GM12878 (cell line): ENCODE measurements around the gene PSMB10. TPM values are rescaled to one million over a fixed set of nuclear protein-coding genes. Genes with fewer than 3 reads are reported as not detected.

ENCODE experiments used
- MTA2 ChIP-seq: fragments of 450-650 bp; IDR thresholded peaks from 2 replicates; pipeline ENCODE4 v1.6.1; 2016; ENCODE audit warnings: low read depth, mild to moderate bottlenecking, moderate library complexity
- NFYA ChIP-seq: IDR thresholded peaks from 2 replicates; pipeline ENCODE4 v1.6.1; 2011; ENCODE audit warnings: low read depth, mild to moderate bottlenecking, low read length, improper control_type of control experiment, borderline replicate concordance
- SMAD5 ChIP-seq: IDR thresholded peaks from 2 replicates; pipeline ENCODE4 v1.6.1; 2016; ENCODE audit warnings: antibody characterized with exemption, low read depth
- TBL1XR1 ChIP-seq: IDR thresholded peaks from 2 replicates; pipeline ENCODE4 v1.6.1; 2012; ENCODE audit warnings: low read depth, low read length, improper control_type of control experiment
- polyA plus RNA-seq, 11 experiments: library from polyadenylated mRNA; depleted of rRNA in 4 of 11; unstranded in 6 of 11; stranded (reverse) in 5 of 11; fragments of >200 nt; fragmentation: Nextera tagmentation in 4 of 11; fragmentation: Illumina TruSeq in 1 of 11; extraction: Ambion mirVana in 4 of 11; extraction: Trizol in 1 of 11; gene quantifications; 1 replicate in 1 of 11; 2 replicates in 10 of 11; pipeline versions ENCODE4 v1.2.1 to v1.2.3, GENCODE V29; 2011 to 2016; ENCODE audit warnings: inconsistent platforms in 2 of 11, missing spikeins in 2 of 11, low read depth in 1 of 11
- total RNA-seq, 4 experiments: library from RNA; depleted of rRNA in 3 of 4; stranded (reverse); fragments of >200 nt in 3 of 4; fragmentation: Illumina TruSeq in 1 of 4; extraction: Trizol in 1 of 4; gene quantifications; 2 replicates each; pipeline versions ENCODE4 v1.2.1 to v1.2.3, GENCODE V29; 2013 to 2021
- TF ChIP-seq, protein P1 (sequence below): fragments of 450-650 bp; IDR thresholded peaks from 2 replicates; pipeline ENCODE4 v1.6.1; 2017; ENCODE audit warnings: borderline replicate concordance
- TF ChIP-seq, protein P2 (sequence below): fragments of 450-650 bp; formaldehyde crosslinking; IDR thresholded peaks from 2 replicates; pipeline ENCODE4 v1.4.0; 2020; ENCODE audit warnings: mild to moderate bottlenecking, moderate library complexity

Gene PSMB10
- total and polyA plus RNA-seq, 10 of the 15 experiments (the other 5 are each of a cell fraction or from before 2014, with no cell fraction given): 24.1 to 308 (median 151) TPM

DNA sequence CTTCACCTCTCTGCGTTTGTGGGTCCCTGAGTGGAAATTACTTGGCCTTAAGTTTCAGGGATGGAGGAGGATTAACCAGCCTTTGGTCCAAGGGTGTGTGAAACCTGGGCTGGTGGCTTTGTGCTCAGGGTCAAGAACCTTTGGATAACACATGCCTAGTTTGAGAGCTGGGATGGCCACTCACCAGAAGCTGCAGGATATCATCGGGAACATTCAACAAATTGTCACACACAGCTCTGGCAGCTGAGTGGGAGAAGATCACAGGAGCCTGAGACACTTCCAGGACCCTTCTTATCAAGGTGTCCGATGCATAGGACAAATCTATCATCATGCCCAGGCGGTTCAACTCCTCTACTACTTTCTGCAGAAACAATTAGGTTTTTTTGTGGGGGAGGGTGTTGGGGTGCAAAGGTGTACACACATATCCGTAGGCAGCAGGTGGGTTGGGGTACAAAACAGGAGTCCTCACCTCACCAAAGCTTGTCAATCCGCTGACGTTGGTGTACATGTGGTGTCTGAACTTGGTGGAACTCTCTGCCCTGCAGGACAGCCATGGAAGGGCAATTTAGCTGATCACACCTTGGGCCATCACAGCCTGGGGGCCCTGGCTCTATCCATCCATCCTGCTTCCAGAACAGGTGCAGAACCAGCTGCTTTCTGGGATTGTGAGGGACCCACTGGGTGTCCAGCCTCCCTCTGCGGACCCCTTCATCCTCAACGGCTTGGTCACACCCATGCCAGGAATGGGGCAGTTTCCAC lies 41.0 kb upstream of the PSMB10 start (continued):
- no peak for TF ChIP-seq MTA2
- TF ChIP-seq TBL1XR1: no peak
- TF ChIP-seq, protein P1, sequence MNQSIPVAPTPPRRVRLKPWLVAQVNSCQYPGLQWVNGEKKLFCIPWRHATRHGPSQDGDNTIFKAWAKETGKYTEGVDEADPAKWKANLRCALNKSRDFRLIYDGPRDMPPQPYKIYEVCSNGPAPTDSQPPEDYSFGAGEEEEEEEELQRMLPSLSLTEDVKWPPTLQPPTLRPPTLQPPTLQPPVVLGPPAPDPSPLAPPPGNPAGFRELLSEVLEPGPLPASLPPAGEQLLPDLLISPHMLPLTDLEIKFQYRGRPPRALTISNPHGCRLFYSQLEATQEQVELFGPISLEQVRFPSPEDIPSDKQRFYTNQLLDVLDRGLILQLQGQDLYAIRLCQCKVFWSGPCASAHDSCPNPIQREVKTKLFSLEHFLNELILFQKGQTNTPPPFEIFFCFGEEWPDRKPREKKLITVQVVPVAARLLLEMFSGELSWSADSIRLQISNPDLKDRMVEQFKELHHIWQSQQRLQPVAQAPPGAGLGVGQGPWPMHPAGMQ: no peak
- TF ChIP-seq SMAD5: no peak
- TF ChIP-seq, protein P2, sequence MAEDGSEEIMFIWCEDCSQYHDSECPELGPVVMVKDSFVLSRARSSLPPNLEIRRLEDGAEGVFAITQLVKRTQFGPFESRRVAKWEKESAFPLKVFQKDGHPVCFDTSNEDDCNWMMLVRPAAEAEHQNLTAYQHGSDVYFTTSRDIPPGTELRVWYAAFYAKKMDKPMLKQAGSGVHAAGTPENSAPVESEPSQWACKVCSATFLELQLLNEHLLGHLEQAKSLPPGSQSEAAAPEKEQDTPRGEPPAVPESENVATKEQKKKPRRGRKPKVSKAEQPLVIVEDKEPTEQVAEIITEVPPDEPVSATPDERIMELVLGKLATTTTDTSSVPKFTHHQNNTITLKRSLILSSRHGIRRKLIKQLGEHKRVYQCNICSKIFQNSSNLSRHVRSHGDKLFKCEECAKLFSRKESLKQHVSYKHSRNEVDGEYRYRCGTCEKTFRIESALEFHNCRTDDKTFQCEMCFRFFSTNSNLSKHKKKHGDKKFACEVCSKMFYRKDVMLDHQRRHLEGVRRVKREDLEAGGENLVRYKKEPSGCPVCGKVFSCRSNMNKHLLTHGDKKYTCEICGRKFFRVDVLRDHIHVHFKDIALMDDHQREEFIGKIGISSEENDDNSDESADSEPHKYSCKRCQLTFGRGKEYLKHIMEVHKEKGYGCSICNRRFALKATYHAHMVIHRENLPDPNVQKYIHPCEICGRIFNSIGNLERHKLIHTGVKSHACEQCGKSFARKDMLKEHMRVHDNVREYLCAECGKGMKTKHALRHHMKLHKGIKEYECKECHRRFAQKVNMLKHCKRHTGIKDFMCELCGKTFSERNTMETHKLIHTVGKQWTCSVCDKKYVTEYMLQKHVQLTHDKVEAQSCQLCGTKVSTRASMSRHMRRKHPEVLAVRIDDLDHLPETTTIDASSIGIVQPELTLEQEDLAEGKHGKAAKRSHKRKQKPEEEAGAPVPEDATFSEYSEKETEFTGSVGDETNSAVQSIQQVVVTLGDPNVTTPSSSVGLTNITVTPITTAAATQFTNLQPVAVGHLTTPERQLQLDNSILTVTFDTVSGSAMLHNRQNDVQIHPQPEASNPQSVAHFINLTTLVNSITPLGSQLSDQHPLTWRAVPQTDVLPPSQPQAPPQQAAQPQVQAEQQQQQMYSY (CRISPR knock-in tag): no peak
- no peak for TF ChIP-seq NFYA
